A673 (cell line): ENCODE data around the gene SNX30.

Experiments used
- CTCF ChIP-seq: fragments of 300-800, 200-600 bp; sonication (generic); conservative IDR thresholded peaks from 2 replicates; pipeline ENCODE4 v1.5.1; 2017; ENCODE audit warnings: low read depth, mild to moderate bottlenecking, antibody characterized with exemption, low read length, moderate library complexity, mixed read lengths
- EZH2 ChIP-seq: fragments of 200-600 bp; sonication (generic); IDR thresholded peaks from 2 replicates; pipeline ENCODE4 v1.6.1; 2017; ENCODE audit warnings: borderline replicate concordance, low read depth, mild to moderate bottlenecking, mixed read lengths, antibody characterized with exemption, low read length; ENCODE audit not compliant: poor library complexity, severe bottlenecking

DNA sequence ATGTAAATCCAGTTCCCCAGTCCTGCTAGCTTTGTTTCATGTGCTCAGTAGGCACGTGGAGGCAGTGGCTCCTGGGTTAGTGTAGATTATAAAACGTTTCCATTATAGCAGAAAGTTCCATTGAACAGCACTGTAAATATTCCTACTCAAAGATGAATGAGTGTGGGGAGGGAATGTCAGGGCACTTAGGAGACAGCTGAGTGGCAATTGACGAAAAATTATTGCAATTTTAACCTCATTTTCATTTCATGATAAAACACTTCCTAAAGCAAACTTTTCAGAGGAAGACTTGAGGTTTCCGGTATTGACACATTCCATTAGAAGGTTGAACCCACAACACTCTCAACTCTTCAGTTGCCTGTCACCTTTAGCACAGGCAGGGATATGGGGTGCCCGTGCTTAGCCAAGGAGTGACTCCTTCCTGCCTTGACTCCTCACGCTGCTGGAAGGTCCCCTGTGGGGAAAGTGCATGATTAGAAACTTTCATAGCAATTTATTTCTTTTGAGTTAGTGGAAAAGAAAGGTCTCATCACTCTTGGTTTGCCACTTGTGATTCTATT is 98.9 kb downstream of the SNX30 start:
- TF ChIP-seq CTCF (no peak), EZH2 (no peak)
